H1 (cell line): Measurements from ENCODE around the gene ELMO1. TPM values are rescaled to one million over a fixed set of nuclear protein-coding genes. Genes with fewer than 3 reads are reported as not detected.
A peak's percentile ranks its signal among the peaks of the same experiment; 100 is the strongest.

Experiments
- CBX5 ChIP-seq: fragments of 300-800, 300-1000 bp; sonication (generic); IDR thresholded peaks from 2 replicates; pipeline ENCODE4 v1.7.1; 2016; ENCODE audit warnings: antibody characterized with exemption, low read length, low read depth
- RAD21 ChIP-seq, 2 experiments: IDR thresholded peaks in 1 of 2; conservative IDR thresholded peaks in 1 of 2; 2 replicates each; pipeline ENCODE4 v1.6.1; 2011; ENCODE audit warnings: low read depth in 2 of 2, low read length in 2 of 2, improper control_type of control experiment in 1 of 2, inconsistent platforms in 1 of 2, mild to moderate bottlenecking in 1 of 2, moderate library complexity in 1 of 2
- polyA plus RNA-seq, 7 experiments: library from polyadenylated mRNA; depleted of rRNA in 3 of 7; stranded (reverse) in 5 of 7; unstranded in 2 of 7; fragments of >200 nt in 5 of 7; fragments of 200-250 nt in 2 of 7; gene quantifications; 1 replicate in 5 of 7; 2 replicates in 1 of 7; 4 replicates in 1 of 7; pipeline versions ENCODE4 v1.2.1 to v1.2.3, GENCODE V29; 2011 to 2013; ENCODE audit warnings: missing spikeins in 2 of 7, mixed read lengths in 2 of 7
- total RNA-seq: library from RNA; stranded (reverse); fragmentation: NEBNext Ultra II Directional; extraction: Animal tissue kit (Norgen Biotek cat#: 25700); gene quantifications from 2 replicates; pipeline ENCODE4 v1.2.1, GENCODE V29; 2021

The ELMO1 gene
- total and polyA plus RNA-seq, 2 of the 8 experiments (the other 6 are each of a cell fraction or from before 2014, with no cell fraction given): 18.4 to 21.0 TPM

- TF ChIP-seq RAD21 (IDR thresholded peaks at IDR 0.05 in 1 of 2, conservative IDR thresholded peaks at IDR 0.05 in 1 of 2; ENCODE audit: low read depth in 2 of 2, low read length in 2 of 2) (peak; percentile 71 to 81), CBX5 (no peak)
- TF ChIP-seq, all 59 proteins: peak for 6
Measured at GRCh38 chr7:36986948-36987724, 461.5 kb downstream of the ELMO1 start (continued).
